B cell (primary cell): Measurements from ENCODE around the gene SEMA3B. TPM values are rescaled to one million over a fixed set of nuclear protein-coding genes. Genes with fewer than 3 reads are reported as not detected.

Source experiments
- ATAC-seq: fragments of 200-7000 bp; cut with Tn5 transposase; one replicate; pipeline ENCODE4 v1.10.0; 2021; ENCODE audit warnings: low read depth, mild to moderate bottlenecking, moderate number of reproducible peaks, moderate library complexity
- CTCF ChIA-PET: fragments of 350-600 bp; sonication (Branson Sonifier 250); formaldehyde crosslinking; loops from one replicate; lab custom pipeline; 2021; ENCODE audit warnings: antibody characterized with exemption, inconsistent platforms; lab: Charles Lee
- POLR2A ChIA-PET: fragments of 350-600 bp; sonication (Branson Sonifier 250); formaldehyde crosslinking; loops from one replicate; lab custom pipeline; 2021; ENCODE audit warnings: antibody characterized with exemption; lab: Charles Lee
- DNase-seq: peaks from one replicate; pipeline ENCODE4 v3.0.0; 2013
- H2AFZ ChIP-seq: 2 replicates; pipeline ENCODE4 v1.6.1; 2012; ENCODE audit warnings: mild to moderate bottlenecking, low read depth, low read length; ENCODE audit not compliant: insufficient read depth, poor library complexity, severe bottlenecking
- H3K27ac ChIP-seq, 2 donors: 1 replicate in 1 of 2; 2 replicates in 1 of 2; pipeline ENCODE4 v1.5.1; 2012 to 2013; ENCODE audit warnings: low read length in 2 of 2, mild to moderate bottlenecking in 2 of 2, moderate library complexity in 1 of 2
- H3K27me3 ChIP-seq, 4 experiments: fragments of 200-600 bp in 1 of 4; sonication (generic) in 1 of 4; replicated peaks in 1 of 4; 1 replicate in 2 of 4; 2 replicates in 2 of 4; pipeline versions ENCODE4 v1.6.1 to v1.7.0; 2013 to 2016; ENCODE audit warnings: low read length in 3 of 4, mild to moderate bottlenecking in 2 of 4, mixed read lengths in 1 of 4, moderate library complexity in 1 of 4; ENCODE audit not compliant: insufficient read depth in 4 of 4, control insufficient read depth in 3 of 4; ENCODE audit errors: control extremely low read depth in 1 of 4
- H3K36me3 ChIP-seq, 2 experiments: replicated peaks in 1 of 2; 1 replicate in 1 of 2; 2 replicates in 1 of 2; pipeline versions ENCODE4 v1.6.1 to v1.7.1; 2013; ENCODE audit warnings: low read length in 1 of 2; ENCODE audit not compliant: insufficient read depth in 2 of 2, control insufficient read depth in 1 of 2; ENCODE audit errors: control extremely low read depth in 1 of 2, extremely low read depth in 1 of 2
- H3K4me1 ChIP-seq, 2 donors: fragments of 200-600 bp in 1 of 2; sonication (generic) in 1 of 2; 1 replicate in 1 of 2; 2 replicates in 1 of 2; pipeline versions ENCODE4 v1.5.1 to v1.6.1; 2013 to 2017; ENCODE audit warnings: low read length in 2 of 2; ENCODE audit not compliant: control insufficient read depth in 2 of 2, insufficient read depth in 2 of 2
- H3K4me2 ChIP-seq: replicated peaks from 2 replicates; pipeline ENCODE3; 2012; ENCODE audit warnings: mild to moderate bottlenecking, low read depth, low read length; ENCODE audit not compliant: poor library complexity, severe bottlenecking
- H3K4me3 ChIP-seq, 5 experiments: fragments of 200-600 bp in 1 of 5; sonication (generic) in 1 of 5; 1 replicate in 3 of 5; 2 replicates in 2 of 5; pipeline versions ENCODE4 v1.5.1 to v1.7.0; 2011 to 2016; ENCODE audit warnings: low read length in 4 of 5, mild to moderate bottlenecking in 4 of 5, low read depth in 2 of 5, control low read depth in 1 of 5, moderate library complexity in 1 of 5; ENCODE audit not compliant: insufficient read depth in 1 of 5; ENCODE audit errors: control extremely low read depth in 1 of 5, extremely low read depth in 1 of 5
- H3K79me2 ChIP-seq: fragments of 200-600 bp; sonication (generic); one replicate; pipeline ENCODE4 v1.6.0; 2016; ENCODE audit warnings: low read length; ENCODE audit not compliant: control insufficient read depth, insufficient read depth
- H3K9ac ChIP-seq: fragments of 200-600 bp; sonication (generic); 2 replicates; pipeline ENCODE4 v1.6.1; 2017; ENCODE audit warnings: mild to moderate bottlenecking, low read length, moderate library complexity
- H3K9me3 ChIP-seq, 3 donors: one replicate each; pipeline versions ENCODE4 v1.6.1 to v1.7.1; 2013; ENCODE audit warnings: low read length in 2 of 3; ENCODE audit not compliant: control insufficient read depth in 2 of 3, insufficient read depth in 1 of 3; ENCODE audit errors: control extremely low read depth in 1 of 3
- H4K20me1 ChIP-seq: 2 replicates; pipeline ENCODE4 v1.6.0; 2012; ENCODE audit warnings: mild to moderate bottlenecking, low read length; ENCODE audit not compliant: insufficient read depth, control insufficient read depth, poor library complexity, severe bottlenecking
- H3K27ac Mint-ChIP-seq: one replicate; pipeline ENCODE4 v1.8.0; 2021; ENCODE audit warnings: mixed read lengths
- H3K27me3 Mint-ChIP-seq: one replicate; pipeline ENCODE4 v1.8.0; 2021; ENCODE audit warnings: mixed read lengths
- H3K4me1 Mint-ChIP-seq: one replicate; pipeline ENCODE4 v1.8.0; 2021; ENCODE audit warnings: mixed read lengths
- H3K4me3 Mint-ChIP-seq: one replicate; pipeline ENCODE4 v1.8.0; 2021; ENCODE audit warnings: mixed read lengths
- H3K9me3 Mint-ChIP-seq: one replicate; pipeline ENCODE4 v1.8.0; 2022; ENCODE audit warnings: mixed read lengths; ENCODE audit not compliant: insufficient read depth
- EZH2 ChIP-seq: IDR thresholded peaks from 2 replicates; pipeline ENCODE4 v1.6.1; 2012; ENCODE audit warnings: borderline replicate concordance, low read depth, mild to moderate bottlenecking, moderate library complexity, low read length; ENCODE audit not compliant: insufficient read depth, poor library complexity, severe bottlenecking
- WGBS: methylation state at CpG from one replicate; pipeline ENCODE4 v1.1.5; 2013; ENCODE audit warnings: missing lambda C conversion rate; ENCODE audit not compliant: insufficient coverage; 5-methylcytosine and 5-hydroxymethylcytosine counted together
- intact Hi-C: fragments of 100-400 bp; cut with micrococcal nuclease; formaldehyde crosslinking; loops from one replicate; pipeline ENCODE4 v1.10.0; 2022
- polyA plus RNA-seq: library from polyadenylated mRNA; depleted of rRNA; stranded (reverse); fragments of >200 nt; gene quantifications from 2 replicates; pipeline ENCODE4 v1.2.3, GENCODE V29; 2012
- total RNA-seq, 2 donors: library from RNA; stranded (reverse); fragments of 120-200 nt in 1 of 2; gene quantifications; 1 replicate in 1 of 2; 2 replicates in 1 of 2; pipeline versions ENCODE4 v1.2.3 to v1.2.4, GENCODE V29; 2013 to 2022
- TF ChIP-seq, protein P1 (sequence below): fragments of 200-600 bp; IDR thresholded peaks from one replicate; pipeline ENCODE4 v1.8.0; 2022; ENCODE audit warnings: antibody characterized with exemption, mild to moderate bottlenecking

The SEMA3B gene
- total and polyA plus RNA-seq, 2 donors (not counting 1 experiment from before 2014, with no cell fraction given), result 0.34 to 0.52 TPM

- Mint-ChIP-seq H3K4me1 (peaks cover 26% of the 10 kb centered on the region), H3K4me3 (peak overlapping the region; percentile 33), H3K27me3 (peaks cover 4% of the 10 kb centered on the region), H3K9me3 (no peaks in the 10 kb centered on the region), H3K27ac (no peak overlapping the region)
- 92% methylated on average over 5 of the region's 5 CpGs for WGBS
- H3K27me3 ChIP-seq, result peaks cover 0 to 5% (median 0%) of the 10 kb centered on the region in 4 experiments
- ChIA-PET POLR2A (interaction anchor here (0.5 to 0.7 kb wide), 2 partner anchors 18 to 132 kb away, joined by 3 to 4 read pairs; no protein-coding TSS in a partner anchor), CTCF (interaction anchor here (1.9 to 22.2 kb wide), 5 partner anchors 24 to 685 kb away, joined by 6 to 596 read pairs (median 28); partner anchors contain the start of genes GNAI2 and GNAT1)
- no peak overlapping the region for H3K4me3 ChIP-seq
- no peaks in the 10 kb centered on the region for H3K36me3 ChIP-seq
- intact Hi-C loops, result loop anchor here (5.0 kb wide), 1 partner anchor 422 kb away; the partner anchor contains the start of gene INKA1
- no peak overlapping the region for H3K4me2 ChIP-seq
- TF ChIP-seq, protein P1, sequence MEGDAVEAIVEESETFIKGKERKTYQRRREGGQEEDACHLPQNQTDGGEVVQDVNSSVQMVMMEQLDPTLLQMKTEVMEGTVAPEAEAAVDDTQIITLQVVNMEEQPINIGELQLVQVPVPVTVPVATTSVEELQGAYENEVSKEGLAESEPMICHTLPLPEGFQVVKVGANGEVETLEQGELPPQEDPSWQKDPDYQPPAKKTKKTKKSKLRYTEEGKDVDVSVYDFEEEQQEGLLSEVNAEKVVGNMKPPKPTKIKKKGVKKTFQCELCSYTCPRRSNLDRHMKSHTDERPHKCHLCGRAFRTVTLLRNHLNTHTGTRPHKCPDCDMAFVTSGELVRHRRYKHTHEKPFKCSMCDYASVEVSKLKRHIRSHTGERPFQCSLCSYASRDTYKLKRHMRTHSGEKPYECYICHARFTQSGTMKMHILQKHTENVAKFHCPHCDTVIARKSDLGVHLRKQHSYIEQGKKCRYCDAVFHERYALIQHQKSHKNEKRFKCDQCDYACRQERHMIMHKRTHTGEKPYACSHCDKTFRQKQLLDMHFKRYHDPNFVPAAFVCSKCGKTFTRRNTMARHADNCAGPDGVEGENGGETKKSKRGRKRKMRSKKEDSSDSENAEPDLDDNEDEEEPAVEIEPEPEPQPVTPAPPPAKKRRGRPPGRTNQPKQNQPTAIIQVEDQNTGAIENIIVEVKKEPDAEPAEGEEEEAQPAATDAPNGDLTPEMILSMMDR, result no peak
- no peak for TF ChIP-seq EZH2
- no peak overlapping the region for H3K9ac ChIP-seq
- peaks cover 11% of the 10 kb centered on the region for H3K79me2 ChIP-seq
- H3K9me3 ChIP-seq, result no peaks in the 10 kb centered on the region
- no peak overlapping the region for H3K27ac ChIP-seq
- H3K4me1 ChIP-seq, result peaks cover 9 to 35% of the 10 kb centered on the region in 2 donors
- DNase-seq (no peak), ATAC-seq (no peak)
- no peak overlapping the region for H2AFZ ChIP-seq
- H4K20me1 ChIP-seq, result no peaks in the 10 kb centered on the region
These were observed 44.3 kb upstream of the SEMA3B start for GRCh38 chr3:50224639-50225038.

GRCh38 chr3:50226888-50227389 lies 42.0 kb upstream of the SEMA3B start:
- H3K4me1 ChIP-seq, result peaks cover 25 to 51% of the 10 kb centered on the region in 2 donors
- H3K27ac Mint-ChIP-seq, result peak overlapping the region; percentile 88
- peak overlapping the region; percentile 68 for H3K9ac ChIP-seq
- H3K27me3 Mint-ChIP-seq, result peaks cover 4% of the 10 kb centered on the region
- no peaks in the 10 kb centered on the region for H3K36me3 ChIP-seq
- CTCF ChIA-PET, result interaction anchor here (0.7 to 22.2 kb wide), 17 partner anchors 10 to 110 kb away, joined by 3 to 596 read pairs (median 7); partner anchors contain the start of genes GNAI2, GNAT1 and IFRD2
- H3K9me3 Mint-ChIP-seq, result no peaks in the 10 kb centered on the region
- POLR2A ChIA-PET, result interaction anchor here (0.6 to 3.1 kb wide), 11 partner anchors 9 to 366 kb away, joined by 3 to 16 read pairs (median 5); partner anchors contain the start of gene GNAI2
- peak overlapping the region; percentile 96 for H3K4me3 Mint-ChIP-seq
- no peaks in the 10 kb centered on the region for H3K27me3 ChIP-seq
- peaks cover 45% of the 10 kb centered on the region for H3K4me1 Mint-ChIP-seq
- H3K4me2 ChIP-seq, result peak overlapping the region; percentile 97
- H3K79me2 ChIP-seq, result peaks cover 33% of the 10 kb centered on the region
- intact Hi-C loops, result loop anchor here (1.0 to 5.0 kb wide), 10 partner anchors 8 to 425 kb away; partner anchors contain the start of genes IFRD2, INKA1, RBM5 and SEMA3F
- DNase-seq (no peak), ATAC-seq (peak; percentile 2)
- H2AFZ ChIP-seq, result peak overlapping the region; percentile 91
- H3K27ac ChIP-seq, result peak overlapping the region; percentile 33 to 47
- WGBS, result 0% methylated on average over 40 of the region's 40 CpGs
- peak overlapping the region; percentile 52 to 82 (median 69) for H3K4me3 ChIP-seq
- TF ChIP-seq, protein P1, result no peak
- TF ChIP-seq EZH2, result no peak
- H4K20me1 ChIP-seq, result no peaks in the 10 kb centered on the region
- no peaks in the 10 kb centered on the region for H3K9me3 ChIP-seq
